HG03064 (cell line): ENCODE measurements around the gene CCDC106.

Source experiments
- ATAC-seq: cut with Tn5 transposase; IDR thresholded peaks from one replicate; pipeline ENCODE4 v1.9.1; 2021; ENCODE audit warnings: low read depth; ENCODE audit not compliant: unreplicated experiment

Gene CCDC106

GRCh38 chr19:55693336-55693974, 45.4 kb downstream of the CCDC106 start:
- ATAC-seq, result no peak

GRCh38 chr19:55694241-55694655, 46.2 kb downstream of the CCDC106 start:
- no peak for ATAC-seq

GRCh38 chr19:55694656-55695491, 46.9 kb downstream of the CCDC106 start:
- ATAC-seq, result no peak

GRCh38 chr19:55695511-55696290, 47.7 kb downstream of the CCDC106 start:
- ATAC-seq, result no peak

GRCh38 chr19:55696301-55697068, 48.5 kb downstream of the CCDC106 start:
- no peak for ATAC-seq

GRCh38 chr19:55697069-55697440, 49.0 kb downstream of the CCDC106 start:
- ATAC-seq, result no peak

GRCh38 chr19:55697698-55698097, 49.7 kb downstream of the CCDC106 start:
- ATAC-seq, result no peak

GRCh38 chr19:55698256-55698655, 50.2 kb downstream of the CCDC106 start:
- ATAC-seq, result no peak

GRCh38 chr19:55699221-55699620, 51.2 kb downstream of the CCDC106 start:
- no peak for ATAC-seq

GRCh38 chr19:55700813-55701212, 52.8 kb downstream of the CCDC106 start:
- no peak for ATAC-seq

GRCh38 chr19:55702131-55702627, 54.2 kb downstream of the CCDC106 start:
- ATAC-seq, result no peak
